HG02884 (cell line): ENCODE results near the gene NTS.

Experiments used
- ATAC-seq: cut with Tn5 transposase; IDR thresholded peaks from one replicate; pipeline ENCODE4 v1.9.1; 2021; ENCODE audit warnings: mild to moderate bottlenecking, moderate library complexity; ENCODE audit not compliant: unreplicated experiment

The NTS gene, protein sequence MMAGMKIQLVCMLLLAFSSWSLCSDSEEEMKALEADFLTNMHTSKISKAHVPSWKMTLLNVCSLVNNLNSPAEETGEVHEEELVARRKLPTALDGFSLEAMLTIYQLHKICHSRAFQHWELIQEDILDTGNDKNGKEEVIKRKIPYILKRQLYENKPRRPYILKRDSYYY

DNA sequence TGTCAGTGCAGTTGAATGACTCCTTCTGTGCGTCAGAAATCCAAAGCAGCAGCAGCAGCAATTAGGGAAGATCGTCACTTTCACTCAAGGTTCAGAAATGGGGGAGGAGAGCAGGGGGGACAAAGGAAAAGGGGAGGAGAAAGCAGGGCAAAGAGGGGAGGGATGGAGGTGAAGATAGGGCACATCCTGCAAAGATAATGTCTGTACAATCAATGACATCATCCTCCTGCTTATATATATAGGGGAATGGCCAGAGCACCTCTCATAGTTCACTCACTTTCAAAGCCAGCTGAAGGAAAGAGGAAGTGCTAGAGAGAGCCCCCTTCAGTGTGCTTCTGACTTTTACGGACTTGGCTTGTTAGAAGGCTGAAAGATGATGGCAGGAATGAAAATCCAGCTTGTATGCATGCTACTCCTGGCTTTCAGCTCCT lies at the start of gene NTS:
NTS (plus strand) TSS at position 265 of the 431 bp plus-strand sequence; CDS start at position 374, 109 bp downstream.
- peak; percentile 72 for ATAC-seq

DNA sequence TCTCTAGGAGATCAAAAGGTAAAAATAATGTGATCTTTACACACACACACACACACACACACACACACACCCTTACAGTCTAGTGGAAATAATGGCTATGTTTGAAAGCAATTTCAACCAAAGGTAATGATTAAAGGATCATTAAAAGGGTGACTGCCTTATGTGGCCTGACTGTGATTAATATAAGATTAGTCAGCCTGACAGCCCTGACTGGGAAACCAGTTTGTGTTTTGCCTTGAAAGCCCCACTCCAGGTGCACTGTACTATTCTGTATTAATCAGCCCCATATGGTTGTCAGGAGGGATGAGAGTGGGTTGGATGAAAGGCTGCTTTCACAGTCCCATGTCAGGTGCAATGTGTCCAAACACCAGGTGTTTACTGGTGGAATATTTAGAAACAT lies 48.3 kb upstream of the NTS start:
- no peak for ATAC-seq

DNA sequence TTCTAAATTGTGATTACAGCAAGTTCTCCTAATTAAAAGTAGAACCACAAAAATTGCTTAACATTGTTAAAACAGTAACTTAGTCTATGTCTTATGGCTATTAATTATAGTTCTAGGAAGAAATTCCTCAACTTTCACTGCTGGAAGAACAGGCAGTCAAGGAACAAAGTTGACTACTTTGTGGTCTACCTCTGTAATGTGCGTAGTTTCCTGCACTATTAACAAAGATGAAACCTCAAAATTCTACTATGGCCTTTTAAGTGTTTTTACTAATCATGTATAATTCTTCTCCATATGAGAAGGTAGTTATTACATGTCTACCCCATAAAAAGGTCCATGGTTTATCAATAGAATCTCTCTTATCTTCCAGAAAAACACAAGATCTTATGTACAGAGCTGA lies 45.5 kb upstream of the NTS start:
- no peak for ATAC-seq

DNA sequence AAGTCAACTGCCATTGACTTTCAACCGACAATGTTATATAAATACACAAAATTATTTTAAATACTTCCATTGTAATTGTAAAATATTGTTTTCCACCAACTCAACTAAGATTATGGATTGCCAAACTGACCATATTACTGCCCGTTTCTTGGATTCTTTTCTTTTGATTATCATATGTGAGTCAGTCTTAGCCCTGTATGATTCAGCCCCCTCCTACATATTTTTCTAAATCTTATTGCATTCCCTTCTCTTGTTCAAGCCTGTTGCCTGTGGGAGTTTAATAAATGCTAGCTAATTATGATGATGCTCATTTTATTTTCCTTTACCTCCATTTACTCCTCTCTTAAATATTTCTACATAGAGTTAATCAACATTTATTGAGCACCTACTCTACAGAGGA lies 44.7 kb upstream of the NTS start:
- no peak for ATAC-seq

DNA sequence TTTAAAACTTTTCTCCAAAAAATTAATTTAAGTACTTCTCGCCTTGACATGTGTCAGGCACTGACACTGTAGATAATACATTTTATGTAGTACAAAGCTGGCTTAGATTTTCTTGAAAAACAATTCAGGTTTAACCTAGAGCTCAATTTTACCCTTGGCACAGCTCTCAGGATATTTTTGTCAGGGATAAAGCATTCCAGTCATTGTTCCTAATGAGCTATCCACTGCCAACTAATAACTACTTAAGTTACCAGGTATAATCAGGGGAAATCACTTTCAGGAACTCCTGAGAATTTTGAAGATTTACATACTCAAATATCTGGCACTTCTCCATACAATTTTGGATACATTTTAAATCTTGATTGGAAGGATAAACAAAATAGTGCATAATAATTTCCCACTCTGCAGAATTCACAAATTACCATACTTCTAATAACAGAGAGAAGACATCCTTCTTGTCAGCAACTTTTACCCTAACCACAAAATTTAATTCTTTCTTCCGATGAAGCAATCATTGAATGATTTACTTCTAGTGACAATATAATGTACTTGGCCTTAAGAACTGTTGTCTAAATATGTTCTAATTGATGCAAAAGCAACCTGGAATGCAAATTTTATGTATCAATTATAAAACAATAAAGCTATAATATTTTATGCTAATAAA lies 42.6 kb upstream of the NTS start:
- ATAC-seq: no peak

DNA sequence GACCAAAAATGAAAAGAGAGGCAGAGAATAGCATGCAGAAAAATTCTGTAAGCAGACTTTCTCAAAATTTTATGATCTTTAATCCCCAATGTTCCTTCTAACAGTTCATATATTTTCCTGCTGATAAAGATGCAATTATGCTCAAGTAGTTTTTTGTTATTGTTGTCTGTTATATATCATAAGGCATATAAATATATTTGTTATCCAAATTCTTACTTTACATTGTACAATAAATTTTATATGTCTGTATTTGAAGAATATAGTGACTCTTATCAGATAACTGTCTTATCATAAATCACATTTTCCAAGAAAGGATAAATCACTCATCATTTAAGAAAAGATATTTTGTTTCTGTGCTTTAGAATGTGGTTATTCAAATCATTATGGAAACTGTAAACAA lies 40.5 kb upstream of the NTS start:
- no peak for ATAC-seq

DNA sequence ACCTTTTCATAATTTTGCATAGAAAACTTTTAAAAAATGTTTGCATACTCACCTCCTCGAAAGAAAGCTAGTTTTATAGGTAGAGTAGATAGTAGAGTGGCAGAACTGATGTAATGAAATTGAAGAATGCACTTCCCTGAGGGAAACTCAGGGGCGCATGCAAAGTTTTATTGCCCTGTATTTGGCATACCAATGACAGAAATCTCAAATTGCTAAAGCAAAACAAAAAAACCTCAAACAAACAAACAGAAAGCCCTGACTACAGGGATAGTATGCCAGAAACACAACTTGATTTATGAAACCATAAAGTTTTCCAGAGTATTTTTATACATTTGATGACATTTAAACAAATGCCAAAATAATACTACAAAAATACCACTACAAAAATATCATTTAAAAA lies 39.7 kb upstream of the NTS start:
- ATAC-seq: no peak

DNA sequence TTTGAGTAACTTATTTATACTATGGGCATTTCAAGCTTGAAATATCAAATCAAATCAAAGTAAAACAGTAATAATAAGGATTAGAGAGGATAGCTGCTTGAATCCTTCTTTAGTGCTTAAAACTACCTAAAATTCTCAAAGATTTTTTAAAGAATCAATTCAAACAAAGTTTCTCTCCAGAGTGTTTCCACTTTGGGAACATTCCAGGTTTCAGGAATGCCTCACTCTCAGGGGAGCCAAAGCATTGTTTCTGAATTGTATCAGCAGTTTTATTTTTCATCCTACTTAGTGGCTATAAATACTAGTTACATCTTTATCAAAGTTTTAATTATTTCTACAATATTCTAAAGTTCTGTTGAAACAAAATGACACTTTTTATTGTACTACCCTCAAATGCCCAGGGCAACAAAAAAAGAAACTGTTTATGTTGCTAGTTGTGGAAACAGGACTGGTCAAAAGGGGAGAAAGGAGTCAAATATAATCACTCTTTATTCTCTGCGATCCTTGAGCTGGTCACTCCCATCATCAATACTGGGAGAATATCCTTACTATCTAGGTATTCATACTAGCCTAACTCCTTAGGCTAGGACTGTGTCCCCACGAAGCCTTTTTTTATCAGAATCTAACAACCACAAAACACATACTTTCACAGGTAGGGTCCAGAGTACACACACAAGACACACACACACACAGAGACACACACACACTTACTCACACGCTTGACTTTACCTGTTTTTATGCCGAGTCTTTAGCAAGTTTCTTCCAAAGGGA lies 38.5 kb upstream of the NTS start:
- ATAC-seq: no peak

DNA sequence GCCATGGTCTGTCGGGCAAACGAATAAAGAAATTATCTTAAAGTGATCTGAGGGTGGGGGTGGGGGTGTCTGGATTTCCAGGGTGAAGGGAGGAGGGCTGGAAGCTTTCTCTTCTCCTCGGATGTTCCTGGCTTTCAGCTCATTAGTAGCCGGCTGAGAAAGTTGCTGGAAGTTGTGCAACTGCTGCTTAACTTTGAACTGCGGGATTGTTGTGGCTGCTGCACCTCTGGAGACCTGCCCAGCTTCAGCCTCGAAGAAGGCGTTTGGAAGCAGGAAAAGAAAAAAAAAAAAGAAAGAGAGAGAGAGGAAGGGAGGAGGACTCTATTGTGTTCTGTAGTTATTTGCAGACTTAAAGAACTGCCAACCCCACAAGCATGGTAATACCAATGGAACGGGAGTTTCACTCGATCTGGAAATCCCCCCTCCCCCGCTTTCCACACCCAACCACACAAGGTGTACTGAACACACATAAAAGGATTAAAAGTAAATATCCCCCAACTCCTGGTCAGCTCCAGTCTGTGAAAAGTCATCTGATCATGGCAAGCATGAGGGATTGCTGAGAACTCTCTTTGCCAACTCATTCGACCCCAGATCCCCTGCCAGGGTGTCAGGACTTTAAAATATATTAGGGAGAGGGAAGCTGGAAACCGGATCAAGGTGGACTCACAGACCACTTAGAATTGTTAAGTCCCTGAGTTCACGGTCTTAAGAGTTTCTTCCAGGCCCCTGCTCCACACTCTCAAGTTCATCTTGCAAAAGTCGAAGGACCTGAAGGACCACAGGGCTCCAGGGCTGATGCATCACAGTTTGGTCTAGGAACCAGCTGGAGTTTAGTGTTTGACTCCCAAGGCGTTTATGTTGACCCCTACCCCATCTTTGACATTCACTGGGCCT lies 37.7 kb upstream of the NTS start, which contains the start of gene RASSF9:
RASSF9 (minus strand) TSS at position 213 of the 894 bp plus-strand sequence; CDS start at position 5, 208 bp downstream.
- ATAC-seq: peak; percentile 53

DNA sequence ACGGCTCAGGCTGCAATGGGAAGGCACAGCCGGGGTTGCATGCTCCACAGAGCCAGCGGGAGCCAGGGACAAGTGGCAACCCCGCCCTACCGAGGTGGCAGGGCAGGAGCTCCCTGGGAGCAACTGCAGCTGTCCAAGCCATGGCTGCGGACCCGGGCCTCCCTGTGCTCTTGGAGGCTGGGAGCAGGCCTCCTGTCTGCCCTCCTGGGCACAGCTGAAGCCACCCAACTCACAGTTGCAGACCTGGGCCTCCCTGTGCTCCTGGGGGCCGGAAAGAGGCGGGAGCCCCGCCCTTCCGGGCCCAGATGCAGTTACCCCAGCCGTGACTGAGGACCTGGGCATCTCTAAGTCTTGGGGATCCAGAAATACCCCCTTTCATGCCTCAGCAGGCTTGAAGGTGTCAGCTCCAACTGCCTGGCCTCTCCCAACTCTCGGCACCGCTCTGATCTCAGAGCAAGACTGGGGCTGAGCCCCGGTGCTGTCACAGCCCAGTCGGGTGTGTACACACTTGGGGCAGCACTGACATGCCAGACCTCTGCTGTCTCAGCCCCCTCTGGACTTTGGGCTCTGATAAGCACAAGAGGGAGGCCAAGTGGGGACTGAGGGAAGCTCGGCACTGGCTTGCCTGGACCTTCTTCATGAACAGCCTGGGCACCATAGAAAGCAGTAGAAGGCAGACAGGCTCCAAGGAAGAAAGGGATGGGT lies 30.3 kb upstream of the NTS start:
- ATAC-seq: no peak

DNA sequence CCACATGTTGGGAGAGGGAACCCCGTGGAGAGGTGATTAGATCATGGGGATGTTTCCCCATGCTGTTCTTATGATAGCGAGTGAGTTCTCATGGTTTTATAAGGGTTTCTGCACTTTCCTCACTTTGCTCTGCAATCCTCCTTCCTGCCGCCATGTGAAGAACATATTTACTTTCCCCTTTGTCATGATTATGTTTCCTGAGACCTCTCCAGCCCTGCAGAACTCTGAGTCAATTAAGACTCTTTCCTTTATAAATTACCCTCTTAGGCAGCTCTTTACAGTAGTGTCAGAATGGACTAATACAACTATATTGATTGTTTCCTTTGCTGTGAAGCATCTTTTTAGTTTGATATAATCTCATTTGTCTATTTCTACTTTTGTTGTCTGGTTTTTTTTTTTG lies 24.8 kb upstream of the NTS start:
- no peak for ATAC-seq

DNA sequence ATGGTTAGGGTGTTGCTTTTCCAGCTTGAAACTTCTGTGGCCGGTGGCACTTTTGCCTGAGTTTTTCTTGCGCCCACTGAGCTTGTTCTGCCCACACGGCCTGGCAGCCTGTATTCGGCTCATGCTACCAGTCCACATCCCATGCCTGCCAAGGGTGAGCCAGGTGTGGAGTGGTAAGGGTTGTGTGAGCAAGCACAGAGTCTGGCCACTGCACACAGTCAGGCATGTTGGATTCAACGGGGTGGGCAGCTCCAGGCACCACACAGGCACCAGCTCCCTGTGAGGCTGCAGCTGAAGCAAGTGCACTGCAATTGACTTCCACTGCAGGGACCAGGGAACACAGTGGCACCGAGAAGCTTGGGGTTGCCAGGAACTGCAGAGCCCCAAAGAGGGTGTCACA lies 18.8 kb upstream of the NTS start:
- ATAC-seq: no peak

DNA sequence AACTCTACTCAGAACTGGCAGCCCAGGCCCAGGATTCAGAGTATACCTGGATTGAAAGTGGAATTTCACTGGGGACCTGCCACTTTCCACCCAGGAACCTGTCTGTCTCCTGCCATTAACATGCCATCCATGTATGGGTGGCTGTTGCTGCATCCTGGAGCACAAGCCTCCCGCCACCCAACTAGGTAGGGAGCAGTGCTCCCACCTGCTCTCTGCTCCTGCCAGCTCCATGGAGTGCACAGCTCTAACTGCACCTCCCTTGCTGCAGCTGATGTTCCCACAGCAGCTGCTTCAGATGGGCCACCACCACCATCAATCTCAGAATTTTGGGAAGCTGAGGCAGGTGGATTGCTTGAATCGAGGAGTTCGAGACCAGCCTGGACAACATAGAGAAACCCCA lies 17.1 kb upstream of the NTS start:
- ATAC-seq: no peak

DNA sequence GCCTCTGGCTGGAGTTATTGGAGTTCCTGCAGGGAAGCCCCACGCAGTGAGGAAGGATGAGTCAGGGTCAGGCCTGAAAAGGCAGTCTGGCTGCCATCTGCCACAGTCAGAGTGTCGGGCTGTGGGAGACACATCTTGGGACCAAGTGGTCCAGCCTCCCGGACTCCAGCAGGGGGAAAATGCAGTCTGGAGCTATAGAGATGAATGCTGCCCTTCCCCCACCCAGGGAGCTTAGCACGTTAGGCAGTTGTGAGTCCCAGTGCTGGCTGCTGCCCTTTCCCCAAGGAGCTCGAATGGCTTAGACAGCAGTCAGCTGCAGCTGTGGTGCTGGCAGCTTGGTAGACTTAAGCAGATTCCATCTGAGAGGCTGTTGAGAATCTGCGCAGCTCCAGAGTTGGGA lies 8.2 kb upstream of the NTS start:
- no peak for ATAC-seq

DNA sequence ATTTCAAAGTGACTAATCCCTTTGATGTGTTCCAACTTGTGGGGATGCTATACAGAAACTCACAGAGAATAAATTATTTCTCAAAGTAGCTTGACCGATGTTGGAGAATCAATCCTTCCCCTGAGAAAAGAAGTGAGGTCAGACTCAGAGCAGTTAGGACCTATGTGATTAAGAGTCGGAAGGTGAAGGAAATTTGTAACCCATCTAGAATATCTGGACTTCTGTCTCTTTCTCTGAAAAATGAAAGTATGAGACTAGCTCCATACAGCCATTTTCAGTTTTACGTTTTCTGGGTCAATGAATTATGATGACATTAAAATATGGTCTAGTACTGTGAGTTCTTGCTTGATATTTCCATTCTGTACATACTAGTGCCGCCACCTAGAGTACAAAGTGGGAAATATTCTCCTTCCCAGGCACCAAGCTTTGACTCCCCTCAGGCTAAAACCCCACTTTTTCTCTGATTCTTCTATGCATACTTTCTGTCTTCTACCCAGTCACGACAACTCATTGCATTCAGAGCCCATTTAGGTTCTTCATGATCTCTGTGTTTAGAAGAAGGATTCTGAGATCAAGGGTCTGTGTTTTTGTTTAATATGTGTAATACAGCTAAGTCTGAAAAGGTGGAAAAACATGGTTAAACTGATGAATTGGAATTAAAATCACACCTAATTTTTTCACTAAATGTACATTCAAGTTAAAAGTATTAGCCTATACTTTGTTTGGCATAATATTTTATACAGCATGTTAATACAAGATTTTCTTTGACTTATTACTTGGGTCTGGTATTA lies 6.9 kb upstream of the NTS start:
- peak; percentile 99 for ATAC-seq

DNA sequence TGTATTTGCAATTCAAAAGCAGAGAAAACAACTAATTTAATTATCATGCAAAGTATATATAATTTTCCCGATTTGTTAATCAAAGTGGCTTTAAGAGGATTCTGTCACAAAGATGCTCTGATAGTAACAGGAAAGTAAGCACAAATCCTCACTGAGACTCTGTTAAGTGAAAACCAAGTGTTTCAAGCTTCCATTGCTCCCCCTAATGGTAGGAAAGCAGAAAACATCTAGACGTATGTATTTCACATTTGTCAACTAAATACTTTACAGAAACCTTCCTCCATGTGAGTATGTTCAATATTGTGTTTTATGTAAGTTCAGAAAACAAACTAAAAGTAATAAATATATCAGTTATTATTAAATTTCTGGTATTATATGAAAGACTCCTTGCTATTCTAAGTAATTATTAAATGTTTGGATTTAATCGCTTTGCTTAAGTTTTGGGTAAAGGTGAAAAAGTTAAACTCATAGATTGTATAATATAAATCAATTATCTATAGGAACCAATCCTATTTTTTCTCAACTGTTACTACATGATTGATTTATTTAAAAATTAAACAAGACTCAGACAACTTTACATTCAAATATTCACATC lies 1.5 kb upstream of the NTS start:
- ATAC-seq: no peak

DNA sequence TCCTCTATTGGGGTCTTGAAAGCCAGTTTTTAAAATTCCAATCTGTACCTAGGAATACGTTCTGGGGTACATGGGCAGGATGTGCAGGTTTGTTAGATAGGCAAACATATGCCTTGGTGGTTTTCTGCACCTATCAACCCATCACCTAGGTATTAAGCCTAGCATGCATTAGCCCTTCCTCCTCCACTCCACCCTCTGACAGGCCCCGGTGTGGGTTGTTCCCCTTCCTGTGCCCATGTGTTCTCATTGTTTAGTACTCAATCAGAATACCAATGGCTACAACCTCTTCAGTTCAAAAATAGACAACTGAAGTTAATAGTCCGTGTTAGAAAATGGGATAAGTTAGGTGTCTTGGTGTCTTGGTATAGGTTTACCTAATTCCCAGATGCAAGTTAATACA lies 3.4 kb downstream of the NTS start:
- ATAC-seq: no peak

DNA sequence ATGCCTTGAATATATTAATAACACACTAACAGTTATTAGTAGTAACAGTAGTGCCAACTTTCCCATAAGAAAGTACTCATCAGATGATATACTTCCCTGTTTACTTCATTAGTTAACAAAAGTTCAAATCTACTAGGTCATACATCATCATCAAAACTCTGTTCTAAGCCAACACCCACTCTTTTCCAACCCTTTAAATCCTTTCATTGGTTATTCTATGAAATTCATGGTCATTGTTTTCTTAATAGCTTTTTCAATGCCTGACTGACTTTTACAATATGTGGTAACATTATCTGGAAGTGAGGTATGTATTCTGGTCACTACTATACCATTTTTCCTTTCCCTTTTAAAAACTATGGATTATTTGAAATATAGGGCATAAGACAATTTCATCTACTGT lies 9.7 kb downstream of the NTS start:
- no peak for ATAC-seq

DNA sequence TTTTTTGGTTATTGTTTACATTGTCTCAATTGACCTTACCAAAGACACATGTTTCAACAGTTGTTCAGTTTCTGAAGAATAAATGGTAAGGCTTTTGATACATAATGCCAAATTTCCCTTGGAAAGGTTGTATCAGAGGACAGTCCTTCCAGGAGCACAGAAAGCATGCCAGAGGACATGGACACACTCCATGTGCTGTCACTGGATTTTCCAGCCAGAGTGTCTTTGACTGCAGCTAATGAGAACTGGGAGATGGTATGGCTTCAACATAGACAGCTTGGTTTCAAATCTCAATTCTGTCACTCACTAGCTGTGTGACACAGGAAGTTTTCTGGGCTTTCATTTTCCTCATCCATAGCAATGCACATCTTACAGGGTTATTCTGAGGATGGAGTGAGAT lies 20.6 kb downstream of the NTS start:
- ATAC-seq: no peak
